GM19238 (cell line): Measurements from ENCODE around the gene LRRC8D.
"Not testable (repeated sequence)": the region's sequence is repeated elsewhere in the genome, so short reads cannot be mapped to it uniquely, and the experiment has no call there.

ENCODE experiments used
- DNase-seq: peaks from one replicate; pipeline ENCODE4 v3.0.0; 2011; ENCODE audit warnings: low spot score; ENCODE audit not compliant: insufficient read length

LRRC8D gene

DNA sequence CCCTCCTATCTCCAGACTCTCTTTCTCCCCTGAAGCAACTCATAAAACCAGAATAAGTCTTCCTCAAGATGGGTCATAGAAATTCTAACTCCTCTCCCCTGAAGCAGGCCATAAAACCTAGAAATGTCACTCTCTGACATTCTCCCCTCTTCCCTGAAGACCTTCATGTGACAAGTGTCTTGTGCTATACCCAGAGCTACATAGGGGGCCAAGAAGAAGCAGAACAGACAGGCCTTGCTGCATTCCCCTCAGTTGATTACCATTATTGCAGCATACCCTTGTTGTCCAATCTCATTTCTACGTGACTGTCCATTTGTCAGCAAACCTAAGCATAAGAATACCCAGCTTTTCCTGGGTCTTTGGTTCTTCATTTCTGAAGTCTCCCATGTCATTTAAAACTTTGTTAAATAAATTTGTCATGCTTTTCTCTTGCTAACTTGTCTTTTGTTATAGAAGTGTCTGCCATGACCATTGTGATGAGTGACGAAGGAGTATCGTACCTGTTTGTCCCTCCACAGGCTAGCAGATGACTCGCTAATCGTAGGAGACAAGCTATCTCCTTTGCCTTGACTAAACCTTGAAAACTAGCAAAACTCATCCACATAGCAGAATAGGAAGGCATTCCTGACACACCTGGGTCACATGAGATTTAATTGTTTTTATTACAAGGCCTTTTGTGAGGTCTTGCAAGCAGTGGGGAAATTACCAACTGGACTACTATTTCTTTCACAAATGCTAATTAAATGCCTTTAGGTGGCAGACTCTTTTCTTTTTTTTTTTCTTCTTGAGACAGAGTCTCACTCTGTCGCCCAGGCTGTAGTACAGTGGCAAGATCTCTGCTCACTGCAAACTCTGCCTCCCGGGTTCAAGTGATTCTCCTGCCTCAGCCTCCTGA is 134.7 kb downstream of the LRRC8D start:
- no peak for DNase-seq

DNA sequence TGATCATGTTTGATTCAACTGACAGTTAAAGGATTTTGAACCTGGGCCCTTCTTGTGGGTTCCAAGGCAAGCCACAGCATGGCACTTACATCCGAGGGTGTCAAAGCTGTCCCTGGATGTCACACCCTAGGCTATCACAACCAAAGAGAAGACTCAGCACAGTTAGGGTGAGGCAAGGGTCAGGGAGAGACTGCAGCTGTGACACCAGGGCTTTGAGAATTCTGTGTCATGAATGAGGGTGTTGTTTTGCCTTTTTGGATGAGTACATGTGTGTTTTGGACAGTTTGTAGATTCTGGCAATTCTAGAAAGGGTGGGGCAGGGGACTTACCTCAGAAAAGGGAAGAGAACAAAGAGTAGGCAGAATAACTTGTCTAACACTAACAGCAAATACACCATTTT is 136.3 kb downstream of the LRRC8D start:
- DNase-seq = no peak

DNA sequence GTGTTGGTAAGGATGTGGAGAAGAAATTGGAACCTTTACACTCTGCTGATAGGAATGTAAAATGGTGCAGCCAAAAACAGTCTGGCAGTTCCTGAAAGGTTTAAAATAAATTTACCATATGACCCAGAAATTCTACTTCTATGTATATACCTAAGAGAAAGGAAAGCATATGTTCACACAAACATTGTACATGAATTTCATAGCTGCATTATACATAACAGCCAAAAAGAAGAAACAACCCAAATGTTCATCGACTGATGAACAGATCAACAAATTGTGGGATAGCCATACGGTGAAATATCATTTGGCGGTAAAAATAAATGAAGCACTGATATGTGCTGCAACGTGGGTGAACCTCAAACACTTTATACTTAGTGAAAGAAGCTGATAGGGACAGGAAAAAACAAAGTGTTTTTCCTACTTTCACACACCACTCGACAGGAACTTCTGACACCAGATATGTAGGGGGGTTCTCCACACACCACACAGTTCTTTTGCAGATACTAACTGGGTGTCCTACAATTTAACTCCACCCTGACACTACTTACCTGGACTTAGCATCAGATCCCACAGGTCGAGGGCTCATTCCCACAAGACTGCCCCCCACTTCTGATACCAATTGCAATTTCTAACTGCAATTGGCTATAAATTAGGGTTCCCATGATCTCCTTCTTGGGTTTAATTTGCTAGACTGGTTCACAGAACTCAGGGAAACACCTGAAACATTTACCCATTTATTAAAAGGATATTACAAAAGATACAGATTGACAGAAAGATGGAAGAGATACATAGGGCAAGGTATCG is 138.2 kb downstream of the LRRC8D start:
- DNase-seq = no peak

DNA sequence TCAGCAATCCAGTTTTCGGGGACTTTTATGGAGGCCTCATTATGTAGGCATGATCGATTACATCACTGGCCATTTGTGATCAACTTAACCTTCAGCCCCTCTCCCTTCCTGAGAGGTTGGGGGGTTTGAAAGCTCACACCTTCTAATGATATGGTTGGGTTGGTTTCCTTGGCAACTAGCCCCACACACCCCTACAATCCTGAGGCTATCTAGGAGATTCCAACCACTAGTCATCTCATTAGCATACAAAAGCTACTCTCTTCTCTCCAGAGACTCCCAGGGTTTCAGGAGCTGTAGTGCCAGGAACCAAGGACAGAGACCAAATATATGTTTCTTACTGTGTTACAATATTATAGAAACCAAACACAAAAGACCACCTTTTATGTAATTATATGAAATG is 138.9 kb downstream of the LRRC8D start:
- no peak for DNase-seq

DNA sequence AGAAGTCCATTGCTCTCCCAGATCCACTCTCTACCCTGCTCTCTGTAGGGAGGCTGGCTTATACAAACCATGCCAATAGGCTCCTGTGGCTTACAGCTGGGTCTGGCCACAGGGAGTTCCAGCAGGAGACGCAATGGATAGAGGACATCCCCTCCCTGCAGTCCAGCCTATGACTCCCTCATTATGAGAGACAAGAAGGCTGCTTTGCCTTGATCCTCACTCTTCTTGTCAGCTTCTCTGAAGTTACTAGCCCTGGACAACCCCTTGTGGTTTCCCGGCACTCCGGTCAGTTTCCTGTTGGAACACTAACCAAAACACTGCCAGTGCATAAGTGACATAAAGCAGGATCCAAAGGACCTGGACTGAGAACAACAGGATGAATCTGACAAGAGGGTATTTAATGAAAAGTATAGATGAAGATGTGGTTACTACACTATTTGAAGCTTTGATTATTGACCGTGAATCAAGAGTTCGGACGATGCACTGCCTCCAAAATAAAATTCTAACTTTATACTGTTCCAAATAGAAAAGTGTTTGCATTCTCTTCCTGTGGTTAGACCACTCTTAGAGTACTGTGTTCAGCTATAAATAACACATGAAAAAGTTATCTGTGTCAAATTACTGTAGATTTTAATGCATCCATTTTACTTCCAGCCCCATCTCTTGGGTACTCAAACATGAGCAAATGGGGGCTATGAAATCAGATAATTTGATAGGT is 141.4 kb downstream of the LRRC8D start:
- no peak for DNase-seq

DNA sequence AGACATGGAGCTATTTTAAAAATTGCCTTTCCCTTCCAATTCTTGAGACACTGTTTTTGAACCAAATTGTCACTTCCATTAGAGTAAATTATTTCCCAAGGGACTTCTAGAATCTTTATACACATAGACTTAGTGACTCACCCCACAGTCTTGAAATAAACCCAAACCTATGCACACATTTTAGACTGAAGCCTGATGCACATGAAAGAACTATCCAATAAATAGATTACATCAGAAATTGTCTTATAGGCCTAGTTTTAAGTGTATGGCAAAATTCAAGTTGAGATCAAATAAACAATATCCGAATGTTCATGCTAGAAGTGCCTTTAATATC is 141.9 kb downstream of the LRRC8D start:
- no peak for DNase-seq

DNA sequence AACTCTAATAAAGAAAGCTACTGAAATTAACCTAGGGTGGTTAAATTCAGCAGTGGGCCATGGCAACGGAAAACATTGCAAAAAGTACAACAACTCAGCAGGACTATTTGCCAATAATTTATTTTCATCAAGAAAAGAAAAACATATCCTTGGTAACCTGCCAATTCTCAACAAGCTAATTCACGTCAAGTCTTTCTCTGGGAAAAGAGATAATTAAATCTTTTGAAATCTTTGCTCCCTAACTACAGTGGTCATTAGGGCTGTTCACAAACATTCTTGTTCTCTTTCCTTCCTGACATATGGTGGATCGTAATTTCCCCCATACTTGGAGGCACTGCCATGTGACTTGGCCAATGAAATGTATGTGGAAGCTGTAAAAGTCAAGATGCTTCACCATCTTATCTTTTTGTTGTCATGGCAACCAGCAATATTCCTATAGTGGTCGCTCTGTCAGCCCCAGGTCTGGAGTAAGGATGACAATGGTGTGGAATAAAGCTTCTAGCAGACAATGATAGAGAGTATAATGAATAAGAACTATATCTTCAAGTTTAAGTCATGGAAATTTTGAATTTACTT is 144.4 kb downstream of the LRRC8D start:
- DNase-seq = no peak

DNA sequence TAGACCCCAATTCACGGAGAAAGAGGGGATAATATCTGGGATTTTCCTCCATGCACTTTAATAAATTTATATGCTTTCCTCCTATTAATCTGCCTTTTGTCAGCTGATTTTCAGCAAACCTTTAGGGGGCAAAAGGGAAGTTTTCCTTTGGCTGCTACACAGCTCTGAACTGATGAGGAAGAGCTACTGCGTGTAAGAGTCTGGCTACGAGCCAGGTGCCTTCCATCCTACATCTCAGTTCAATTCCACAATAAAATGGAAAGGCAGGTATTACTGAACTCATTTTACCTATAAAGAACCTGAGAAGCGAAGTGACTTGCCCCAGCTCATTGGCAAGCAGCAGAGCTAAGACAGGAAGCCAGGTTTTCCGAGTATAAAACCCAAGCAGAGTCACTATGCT is 145.8 kb downstream of the LRRC8D start:
- DNase-seq = no peak

DNA sequence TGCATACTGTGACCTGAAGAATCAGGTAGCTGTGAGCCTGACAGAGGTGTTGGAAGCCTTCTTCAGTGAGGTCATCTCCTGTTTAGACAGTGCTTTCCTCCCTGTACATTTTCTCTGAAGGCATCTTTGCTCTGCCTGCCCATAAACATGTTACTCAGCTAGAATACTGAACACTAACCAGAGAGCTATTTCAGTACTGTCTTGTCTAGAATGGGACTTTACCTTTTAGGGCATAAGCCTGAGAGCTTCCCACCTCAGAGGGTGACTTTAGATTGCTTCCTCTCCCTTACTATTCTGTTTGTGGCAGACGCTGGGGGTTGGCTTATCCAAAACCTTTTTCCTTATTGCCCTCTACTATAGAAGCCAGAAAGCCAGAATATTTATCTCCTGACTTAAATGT is 150.8 kb downstream of the LRRC8D start:
- DNase-seq = no peak

DNA sequence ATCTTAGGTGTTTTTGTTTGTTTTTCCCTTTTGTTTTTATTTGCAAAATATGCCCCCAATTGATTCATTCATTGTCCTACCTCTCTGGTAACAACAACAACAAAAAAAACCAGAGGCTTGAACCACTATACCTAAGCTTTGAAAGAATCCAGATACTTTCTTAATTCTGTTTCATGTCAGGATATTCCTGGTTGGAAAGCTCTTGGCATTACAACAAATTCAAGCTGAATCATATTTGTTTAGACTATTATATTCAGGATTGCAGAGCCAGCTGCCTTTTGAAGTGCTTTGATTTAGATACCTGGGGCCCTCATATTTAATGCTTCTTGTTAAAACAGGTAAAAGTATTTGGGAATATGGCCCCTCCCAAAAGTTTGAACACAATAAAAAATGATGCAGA is 151.2 kb downstream of the LRRC8D start:
- no peak for DNase-seq

DNA sequence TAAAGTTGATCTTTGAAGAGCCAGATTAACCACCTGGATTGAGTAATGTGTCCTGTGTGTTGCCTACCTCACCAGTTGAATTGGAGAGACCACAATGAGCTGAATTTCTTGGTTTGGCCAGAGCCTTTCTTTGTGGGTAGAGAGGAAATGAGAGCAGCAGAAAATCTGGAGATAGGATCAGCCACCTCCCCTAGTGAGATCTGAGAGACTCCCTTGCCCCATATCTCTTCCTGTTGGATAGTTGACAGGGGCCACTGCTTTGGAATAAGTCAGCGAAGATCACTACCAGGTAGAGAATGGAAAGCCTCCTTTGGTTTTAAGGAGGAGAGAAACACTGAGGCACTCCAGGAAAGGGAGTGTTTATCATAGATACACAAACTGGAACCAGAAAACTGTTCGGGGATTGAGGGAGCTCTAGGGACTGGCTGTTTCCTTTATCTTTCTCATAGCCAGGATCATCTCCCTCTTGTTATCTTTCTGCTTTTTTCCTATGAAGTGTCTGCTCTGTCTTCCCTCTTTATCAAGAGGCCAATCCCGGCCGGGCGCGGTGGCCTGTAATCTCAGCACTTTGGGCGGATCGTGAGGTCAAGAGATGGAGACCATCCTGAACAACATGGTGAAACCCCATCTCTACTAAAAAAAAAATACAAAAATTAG is 152.8 kb downstream of the LRRC8D start:
- DNase-seq = no peak

DNA sequence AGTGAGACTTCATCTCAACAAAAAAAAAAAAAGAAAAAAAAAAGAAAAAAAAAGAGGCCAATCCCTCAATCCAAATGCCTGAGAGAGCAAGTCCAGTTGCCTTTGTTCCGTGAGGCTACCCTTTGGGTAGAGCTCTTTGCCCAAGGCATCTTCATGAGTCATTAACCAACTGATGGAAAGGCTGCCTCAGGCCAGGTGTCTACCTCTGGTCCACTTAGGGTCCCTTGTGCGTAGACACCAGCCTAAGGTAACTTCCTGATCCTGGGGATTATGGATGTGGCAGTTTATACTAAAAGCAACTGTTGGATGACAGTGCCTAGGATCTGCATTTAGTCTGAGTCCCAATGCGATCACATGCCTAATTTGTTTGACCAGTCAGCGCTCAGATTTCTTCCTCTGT is 153.4 kb downstream of the LRRC8D start:
- DNase-seq = no peak

DNA sequence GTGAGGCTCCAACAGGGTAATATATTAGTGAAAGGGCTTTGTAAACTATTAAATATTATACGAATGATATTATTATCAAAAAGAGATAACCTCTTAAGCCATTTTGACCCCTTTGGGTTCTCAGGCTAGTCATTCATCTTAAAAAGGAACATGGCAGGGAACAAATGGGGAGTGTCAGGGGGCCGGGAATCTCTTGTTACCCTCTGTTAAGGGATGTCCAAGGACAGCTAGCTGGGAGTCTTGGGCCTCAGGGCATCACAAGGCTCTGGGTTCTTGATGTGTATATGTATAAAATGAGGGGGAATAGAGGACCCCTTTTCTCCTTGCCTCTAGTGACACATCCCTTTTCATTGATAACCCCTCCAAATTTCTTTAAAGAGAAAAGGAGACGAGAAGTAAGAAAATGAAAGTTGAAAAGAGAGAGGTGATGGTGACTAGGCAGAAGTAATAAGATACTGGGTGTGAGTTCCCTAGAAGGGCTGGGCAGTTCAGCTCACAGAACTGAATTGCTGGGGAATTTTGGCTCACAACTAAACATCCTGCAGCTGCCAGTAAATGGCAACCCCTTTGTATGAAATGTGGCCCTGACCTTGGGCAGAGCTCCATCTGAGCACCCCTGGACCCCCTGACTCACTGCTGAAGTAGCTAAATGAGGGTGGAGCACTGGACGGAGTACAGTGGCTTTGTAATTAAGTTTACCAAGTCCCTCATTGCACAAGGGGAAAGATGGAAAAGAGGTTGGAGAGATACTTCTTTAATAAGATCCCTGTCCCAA is 154.1 kb downstream of the LRRC8D start:
- no peak for DNase-seq

DNA sequence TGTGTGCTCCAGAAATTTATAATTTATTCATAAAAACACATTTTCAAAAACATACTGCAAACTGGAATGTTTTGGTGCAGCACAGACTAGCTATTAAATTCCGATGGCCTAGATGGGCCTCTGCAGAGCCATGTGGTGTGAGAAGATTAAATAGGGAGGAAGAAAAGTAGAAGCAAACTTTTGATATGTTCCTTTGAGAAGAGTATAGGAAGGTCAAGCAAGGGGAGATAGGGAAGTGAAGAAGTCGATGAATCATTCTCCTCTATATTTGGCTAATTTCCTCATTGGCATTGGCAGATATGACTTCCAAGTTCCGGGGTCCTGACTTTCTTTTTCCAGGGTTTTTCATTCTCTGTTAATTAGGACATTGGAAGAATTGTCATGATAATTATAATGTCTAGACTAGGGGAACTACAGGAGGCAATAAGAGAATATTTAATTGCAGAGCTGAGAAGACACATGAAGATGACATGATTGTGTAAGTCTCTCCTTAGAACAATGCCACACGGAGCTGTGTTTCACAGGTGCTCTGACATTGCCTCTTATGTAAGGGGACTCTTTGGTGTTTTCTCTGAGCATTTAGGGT is 154.8 kb downstream of the LRRC8D start:
- DNase-seq = no peak

DNA sequence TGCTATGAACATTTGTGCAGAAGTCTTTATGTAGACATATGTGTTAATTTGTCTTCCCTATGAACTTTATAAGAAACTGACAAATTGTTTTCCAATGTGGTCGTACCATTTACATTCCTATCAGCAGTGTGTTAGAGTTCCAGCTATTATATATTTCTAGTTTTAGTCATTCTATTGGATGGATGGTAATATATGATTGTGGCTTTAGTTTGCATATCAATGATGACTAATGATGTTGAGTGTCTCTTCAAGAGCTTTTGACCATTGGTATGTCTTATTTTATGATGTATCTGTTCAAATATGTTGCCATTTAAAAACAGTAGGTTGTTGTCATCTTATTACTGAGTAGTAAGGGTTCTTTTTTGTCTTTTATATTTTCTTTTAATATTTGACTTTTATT is 157.9 kb downstream of the LRRC8D start:
- DNase-seq = no peak

DNA sequence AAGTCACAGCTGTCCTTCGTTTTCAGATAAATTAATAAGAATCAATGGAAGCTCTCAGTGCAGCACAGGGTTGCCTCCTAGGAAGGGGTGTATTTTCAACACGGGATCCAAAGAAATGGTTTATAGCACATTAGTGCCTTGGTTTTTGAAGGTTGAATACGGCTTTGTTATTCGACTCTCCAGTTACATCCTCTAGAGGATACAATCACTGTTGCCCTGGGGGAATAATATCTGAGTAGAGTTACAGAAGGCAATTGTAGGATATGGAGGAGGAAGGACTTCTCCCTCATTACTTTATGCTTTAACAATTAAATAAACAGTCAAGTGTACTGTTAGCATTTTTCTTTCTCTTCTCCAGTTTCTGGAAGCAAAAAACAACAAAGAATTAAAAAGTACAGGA is 159.8 kb downstream of the LRRC8D start:
- no peak for DNase-seq

DNA sequence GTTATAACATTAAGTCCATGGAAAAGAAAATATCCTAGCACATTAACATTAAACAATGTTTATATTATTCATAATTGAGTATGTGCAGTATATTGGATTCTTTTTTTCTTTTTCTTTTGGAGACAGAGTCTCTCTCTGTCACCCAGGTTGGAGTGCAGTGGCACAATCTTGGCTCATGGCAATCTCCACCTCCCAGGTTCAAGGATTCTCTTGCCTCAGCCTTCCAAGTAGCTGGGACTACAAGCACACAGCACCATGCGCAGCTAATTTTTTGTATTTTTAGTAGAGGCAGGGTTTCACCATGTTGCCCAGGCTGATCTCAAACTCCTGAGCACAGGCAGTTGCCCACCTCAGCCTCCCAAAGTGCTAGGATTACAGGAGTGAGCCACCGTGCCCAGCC is 162.0 kb downstream of the LRRC8D start:
- DNase-seq = not testable (repeated sequence)

DNA sequence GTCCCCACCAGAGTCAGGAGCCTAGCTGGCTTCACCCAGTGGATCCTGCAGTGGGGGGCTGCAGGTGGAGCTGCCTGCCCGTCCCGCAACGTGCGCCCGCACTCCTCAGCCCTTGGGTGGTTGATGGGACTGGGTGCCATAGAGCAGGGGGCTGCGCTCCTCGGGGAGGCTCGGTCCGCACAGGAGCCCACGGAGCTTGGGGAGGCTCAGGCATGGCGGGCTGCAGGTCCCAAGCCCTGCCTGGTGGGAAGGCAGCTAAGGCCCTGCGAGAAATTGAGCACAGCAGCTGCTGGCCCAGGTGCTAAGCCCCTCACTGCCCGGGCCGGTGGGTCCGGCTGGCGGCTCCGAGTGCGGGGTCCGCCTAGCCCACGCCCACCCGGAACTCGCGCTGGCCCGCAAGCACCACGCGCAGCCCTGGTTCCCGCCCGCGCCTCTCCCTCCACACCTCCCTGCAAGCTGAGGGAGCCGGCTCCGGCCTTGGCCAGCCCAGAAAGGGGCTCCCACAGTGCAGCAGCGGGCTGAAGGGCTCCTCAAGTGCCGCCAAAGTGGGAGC is 163.8 kb downstream of the LRRC8D start:
- DNase-seq = not testable (repeated sequence)

DNA sequence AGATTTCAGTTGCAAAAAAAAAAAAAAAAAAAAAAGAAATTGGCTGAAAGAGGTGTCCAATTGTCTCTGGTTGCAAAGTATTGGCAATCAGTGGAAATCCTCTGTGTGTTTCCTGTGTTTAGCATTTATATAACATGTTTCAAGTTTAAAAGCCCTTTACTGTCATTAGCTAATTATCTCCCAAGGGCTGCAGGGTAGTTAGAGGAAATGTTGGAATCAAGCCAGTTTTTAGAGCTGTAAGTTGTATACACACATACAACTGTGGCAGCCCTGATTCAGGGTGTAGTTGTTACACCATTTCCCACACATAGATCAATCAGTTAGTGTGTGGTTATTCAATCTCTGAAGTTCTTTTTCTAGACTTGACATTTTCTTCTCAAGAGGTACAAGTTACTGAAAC is 165.2 kb downstream of the LRRC8D start:
- no peak for DNase-seq
